CD14-positive monocyte (primary cell): ENCODE measurements around the gene PDE1C. TPM values are rescaled to one million over a fixed set of nuclear protein-coding genes. Genes with fewer than 3 reads are reported as not detected.

Experiments used
- DNase-seq, 3 donors: peaks; one replicate each; pipeline ENCODE4 v3.0.0-alpha.2; 2011 to 2022
- H2AFZ ChIP-seq: 2 replicates; pipeline ENCODE4 v1.6.0; 2012; ENCODE audit warnings: mild to moderate bottlenecking, low read depth, low read length, inconsistent platforms; ENCODE audit not compliant: insufficient read depth, poor library complexity, severe bottlenecking
- H3K27ac ChIP-seq, 2 donors: 1 replicate in 1 of 2; 2 replicates in 1 of 2; pipeline ENCODE4 v1.5.1; 2012 to 2013; ENCODE audit warnings: low read length in 2 of 2, control low read depth in 1 of 2, inconsistent platforms in 1 of 2, low read depth in 1 of 2, mild to moderate bottlenecking in 1 of 2
- H3K27me3 ChIP-seq, 2 donors: one replicate each; pipeline versions ENCODE4 v1.6.0 to v1.6.1; 2011 to 2013; ENCODE audit warnings: low read length in 2 of 2; ENCODE audit not compliant: control insufficient read depth in 2 of 2, insufficient read depth in 2 of 2
- H3K36me3 ChIP-seq, 2 donors: replicated peaks in 1 of 2; 1 replicate in 1 of 2; 2 replicates in 1 of 2; pipeline versions ENCODE4 v1.5.1 to v1.6.1; 2012 to 2013; ENCODE audit warnings: low read length in 2 of 2, control low read depth in 1 of 2, inconsistent platforms in 1 of 2, mild to moderate bottlenecking in 1 of 2; ENCODE audit not compliant: insufficient read depth in 2 of 2, control insufficient read depth in 1 of 2
- H3K4me1 ChIP-seq, 2 donors: 1 replicate in 1 of 2; 2 replicates in 1 of 2; pipeline versions ENCODE4 v1.5.1 to v1.6.1; 2012 to 2013; ENCODE audit warnings: low read length in 2 of 2, control low read depth in 1 of 2, inconsistent platforms in 1 of 2, mild to moderate bottlenecking in 1 of 2, moderate library complexity in 1 of 2; ENCODE audit not compliant: insufficient read depth in 2 of 2, control insufficient read depth in 1 of 2
- H3K4me2 ChIP-seq: replicated peaks from 2 replicates; pipeline ENCODE3; 2012; ENCODE audit warnings: low read length, moderate library complexity, mild to moderate bottlenecking; ENCODE audit not compliant: poor library complexity, severe bottlenecking; ENCODE audit errors: extremely low read depth
- H3K4me3 ChIP-seq, 3 experiments: fragments of 200-600 bp in 1 of 3; sonication (generic) in 1 of 3; replicated peaks in 1 of 3; 1 replicate in 2 of 3; 2 replicates in 1 of 3; pipeline ENCODE4 v1.5.1; 2011 to 2013; ENCODE audit warnings: low read length in 3 of 3, mild to moderate bottlenecking in 3 of 3, control low read depth in 2 of 3, low read depth in 2 of 3, inconsistent platforms in 1 of 3, moderate library complexity in 1 of 3
- H3K79me2 ChIP-seq: 2 replicates; pipeline ENCODE4 v1.6.0; 2012; ENCODE audit warnings: mild to moderate bottlenecking, control low read depth, inconsistent platforms, low read length, moderate library complexity; ENCODE audit not compliant: insufficient read depth
- H3K9ac ChIP-seq: 2 replicates; pipeline ENCODE4 v1.6.0; 2017; ENCODE audit warnings: low read length, mild to moderate bottlenecking; ENCODE audit not compliant: insufficient read depth, poor library complexity, severe bottlenecking
- H3K9me3 ChIP-seq, 2 donors: replicated peaks in 1 of 2; 1 replicate in 1 of 2; 2 replicates in 1 of 2; pipeline versions ENCODE4 v1.5.1 to v1.6.1; 2012 to 2013; ENCODE audit warnings: low read length in 2 of 2, control low read depth in 1 of 2; ENCODE audit not compliant: control insufficient read depth in 1 of 2, insufficient read depth in 1 of 2
- H4K20me1 ChIP-seq: 2 replicates; pipeline ENCODE4 v1.6.0; 2012; ENCODE audit warnings: mild to moderate bottlenecking, low read length, control low read depth, moderate library complexity; ENCODE audit not compliant: insufficient read depth
- H3K27ac Mint-ChIP-seq, 7 donors: one replicate each; pipeline ENCODE4 v1.8.0; 2020; ENCODE audit warnings: mild to moderate bottlenecking in 7 of 7, mixed read lengths in 7 of 7, moderate library complexity in 6 of 7, inconsistent platforms in 2 of 7
- H3K27me3 Mint-ChIP-seq, 3 donors: one replicate each; pipeline ENCODE4 v1.8.0; 2021 to 2022; ENCODE audit warnings: low read depth in 3 of 3, mild to moderate bottlenecking in 3 of 3, mixed read lengths in 3 of 3, moderate library complexity in 3 of 3, inconsistent platforms in 1 of 3
- H3K36me3 Mint-ChIP-seq, 2 donors: one replicate each; pipeline ENCODE4 v1.8.0; 2020; ENCODE audit warnings: mixed read lengths in 2 of 2, inconsistent platforms in 1 of 2, mild to moderate bottlenecking in 1 of 2
- H3K4me1 Mint-ChIP-seq: one replicate; pipeline ENCODE4 v1.8.0; 2020; ENCODE audit warnings: mild to moderate bottlenecking, mixed read lengths
- H3K4me3 Mint-ChIP-seq, 2 donors: one replicate each; pipeline ENCODE4 v1.8.0; 2020; ENCODE audit warnings: mild to moderate bottlenecking in 2 of 2, mixed read lengths in 2 of 2, moderate library complexity in 1 of 2
- H3K9me3 Mint-ChIP-seq, 7 donors: one replicate each; pipeline ENCODE4 v1.8.0; 2020 to 2022; ENCODE audit warnings: mixed read lengths in 7 of 7, mild to moderate bottlenecking in 6 of 7, moderate library complexity in 6 of 7, inconsistent platforms in 2 of 7
- CTCF ChIP-seq: fragments of 200-600 bp; IDR thresholded peaks from one replicate; pipeline ENCODE4 v1.8.0; 2022; ENCODE audit warnings: antibody characterized with exemption, mild to moderate bottlenecking
- WGBS: methylation state at CpG from one replicate; pipeline ENCODE4 v1.1.5; 2013; ENCODE audit warnings: missing lambda C conversion rate; ENCODE audit not compliant: insufficient coverage; 5-methylcytosine and 5-hydroxymethylcytosine counted together
- intact Hi-C, 2 donors: fragments of 100-400 bp; cut with micrococcal nuclease; formaldehyde crosslinking; loops; one replicate each; pipeline versions ENCODE4 v1.15.0 to v1.15.1; 2023
- polyA plus RNA-seq, 3 donors: library from polyadenylated mRNA; depleted of rRNA in 1 of 3; unstranded in 2 of 3; stranded (reverse) in 1 of 3; fragments of 300-500 nt in 2 of 3; fragments of >200 nt in 1 of 3; fragmentation: Illumina TruSeq in 2 of 3; gene quantifications; 1 replicate in 2 of 3; 2 replicates in 1 of 3; pipeline ENCODE4 v1.2.3, GENCODE V29; 2012 to 2021

Gene PDE1C
- polyA plus RNA-seq, 3 donors: not detected

GRCh38 chr7:31741852-31742251, 328.4 kb downstream of the PDE1C start:
- DNase-seq: no peak
- Histone ChIP-seq H3K9me3 (no peaks in the 10 kb centered on the region), H3K27me3 (peaks cover 0 to 2% of the 10 kb centered on the region in 2 donors), H3K79me2 (no peaks in the 10 kb centered on the region), H3K4me1 (no peaks in the 10 kb centered on the region), H4K20me1 (no peaks in the 10 kb centered on the region), H3K4me2 (no peak overlapping the region), H3K27ac (no peak overlapping the region), H3K9ac (no peak overlapping the region), H3K4me3 (no peak overlapping the region), H2AFZ (no peak overlapping the region), H3K36me3 (no peaks in the 10 kb centered on the region)
- no peak overlapping the region for H3K27ac Mint-ChIP-seq
- peaks cover 2 to 16% (median 13%) of the 10 kb centered on the region in 3 donors for H3K27me3 Mint-ChIP-seq
- no peaks in the 10 kb centered on the region for H3K36me3 Mint-ChIP-seq
- no peak overlapping the region for H3K4me3 Mint-ChIP-seq
- intact Hi-C loops: loop anchor here (10.0 kb wide), 3 partner anchors 323 to 733 kb away; no protein-coding TSS in a partner anchor
- no peak for TF ChIP-seq CTCF
- no peaks in the 10 kb centered on the region for H3K4me1 Mint-ChIP-seq
- WGBS: 94% methylated on average over 4 of the region's 4 CpGs
- H3K9me3 Mint-ChIP-seq: no peaks in the 10 kb centered on the region

GRCh38 chr7:31735991-31736982, 333.9 kb downstream of the PDE1C start:
- Histone ChIP-seq H3K9me3 (no peaks in the 10 kb centered on the region), H3K4me3 (no peak overlapping the region), H4K20me1 (no peaks in the 10 kb centered on the region), H3K9ac (no peak overlapping the region), H3K27me3 (no peaks in the 10 kb centered on the region), H3K36me3 (no peaks in the 10 kb centered on the region), H2AFZ (no peak overlapping the region), H3K4me1 (no peaks in the 10 kb centered on the region), H3K4me2 (no peak overlapping the region), H3K79me2 (no peaks in the 10 kb centered on the region), H3K27ac (no peak overlapping the region)
- Mint-ChIP-seq H3K9me3 (no peaks in the 10 kb centered on the region), H3K27me3 (peaks cover 2 to 5% (median 3%) of the 10 kb centered on the region in 3 donors), H3K27ac (no peak overlapping the region), H3K4me3 (no peak overlapping the region), H3K36me3 (no peaks in the 10 kb centered on the region), H3K4me1 (no peaks in the 10 kb centered on the region)
- WGBS: 94% methylated on average over 4 of the region's 11 CpGs
- peak; percentile 95 for TF ChIP-seq CTCF
- DNase-seq: peak; percentile 37 to 65 (median 54)
- intact Hi-C loops: loop anchor here (2.0 to 10.0 kb wide), 5 partner anchors 91 to 604 kb away; no protein-coding TSS in a partner anchor
